ENCODE measurements around the gene GPER1. TPM values are rescaled to one million over a fixed set of nuclear protein-coding genes. Genes with fewer than 3 reads are reported as not detected.

The GPER1 gene
- total and polyA plus RNA-seq, 2 donors (not counting 3 experiments of a cell fraction or from before 2014, with no cell fraction given) = 0.77 to 2.3 TPM

DNA sequence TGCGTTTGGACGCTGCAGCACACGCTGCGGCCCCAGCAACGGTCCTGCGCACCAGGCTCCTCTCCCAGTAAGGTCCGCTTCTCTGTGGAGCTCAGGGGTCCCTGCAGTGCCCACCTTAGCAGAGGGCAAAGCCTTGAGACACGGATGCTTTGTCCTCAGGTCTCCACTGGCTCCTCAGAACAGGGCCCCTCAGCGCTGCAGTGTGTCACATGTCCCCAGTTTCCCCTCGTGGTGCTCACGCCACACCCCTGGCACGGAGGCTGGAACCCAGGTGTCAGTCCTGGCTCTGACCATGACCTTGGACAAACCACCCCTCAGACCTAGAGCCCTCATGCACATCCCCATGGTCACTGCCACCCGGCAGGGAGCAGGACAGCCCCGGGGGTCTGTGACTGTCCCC, 19.9 kb upstream of the GPER1 start:
- no peak for DNase-seq (ENCODE audit: low read depth, low spot score)
- Histone ChIP-seq H3K9me3 (replicated peaks; ENCODE audit: control insufficient read depth, insufficient read depth, low read length) (no peaks in the 10 kb centered on the region), H3K79me2 (ENCODE audit: control insufficient read depth, insufficient read depth, low read length) (no peaks in the 10 kb centered on the region), H3K4me3 (replicated peaks in 1 of 3; ENCODE audit: insufficient read depth in 1 of 3, low read depth in 1 of 3, low read length in 3 of 3) (no peak overlapping the region), H3K4me1 (ENCODE audit: control insufficient read depth, extremely low read depth, insufficient read depth, low read length) (no peaks in the 10 kb centered on the region), H3K9ac (replicated peaks; ENCODE audit: extremely low read depth, insufficient read depth, low read length) (no peak overlapping the region), H3K27me3 (ENCODE audit: control insufficient read depth in 2 of 2, insufficient read depth in 2 of 2, low read length in 2 of 2) (no peaks in the 10 kb centered on the region), H4K20me1 (replicated peaks; ENCODE audit: control insufficient read depth, extremely low read depth, insufficient read depth, low read length) (no peaks in the 10 kb centered on the region), H2AFZ (ENCODE audit: low read depth, low read length) (no peak overlapping the region), H3K27ac (ENCODE audit: insufficient read depth, low read depth, low read length) (no peak overlapping the region), H3K36me3 (ENCODE audit: control insufficient read depth in 2 of 2, extremely low read depth in 1 of 2, insufficient read depth in 2 of 2, low read length in 2 of 2) (no peaks in the 10 kb centered on the region), H3K4me2 (ENCODE audit: insufficient read depth, low read length) (no peak overlapping the region), H3K9me1 (replicated peaks; ENCODE audit: control insufficient read depth, extremely low read depth, insufficient read depth, low read length) (no peaks in the 10 kb centered on the region)
- ChIA-PET POLR2A (no interaction called here), CTCF (interaction anchor here (1.0 to 5.8 kb wide), 4 partner anchors 56 to 108 kb away, joined by 3 to 459 read pairs (median 4); partner anchors contain the start of gene CYP2W1)
- dilution Hi-C loops (cut with MboI; ENCODE audit: extremely low pct_ligation_motif_present, low sequenced_read_pairs) (no loop called here), intact Hi-C loops (cut with micrococcal nuclease) (no loop called here)
- BruUV-seq (replicated peaks) = no TSS peak
- TF ChIP-seq, protein P1, sequence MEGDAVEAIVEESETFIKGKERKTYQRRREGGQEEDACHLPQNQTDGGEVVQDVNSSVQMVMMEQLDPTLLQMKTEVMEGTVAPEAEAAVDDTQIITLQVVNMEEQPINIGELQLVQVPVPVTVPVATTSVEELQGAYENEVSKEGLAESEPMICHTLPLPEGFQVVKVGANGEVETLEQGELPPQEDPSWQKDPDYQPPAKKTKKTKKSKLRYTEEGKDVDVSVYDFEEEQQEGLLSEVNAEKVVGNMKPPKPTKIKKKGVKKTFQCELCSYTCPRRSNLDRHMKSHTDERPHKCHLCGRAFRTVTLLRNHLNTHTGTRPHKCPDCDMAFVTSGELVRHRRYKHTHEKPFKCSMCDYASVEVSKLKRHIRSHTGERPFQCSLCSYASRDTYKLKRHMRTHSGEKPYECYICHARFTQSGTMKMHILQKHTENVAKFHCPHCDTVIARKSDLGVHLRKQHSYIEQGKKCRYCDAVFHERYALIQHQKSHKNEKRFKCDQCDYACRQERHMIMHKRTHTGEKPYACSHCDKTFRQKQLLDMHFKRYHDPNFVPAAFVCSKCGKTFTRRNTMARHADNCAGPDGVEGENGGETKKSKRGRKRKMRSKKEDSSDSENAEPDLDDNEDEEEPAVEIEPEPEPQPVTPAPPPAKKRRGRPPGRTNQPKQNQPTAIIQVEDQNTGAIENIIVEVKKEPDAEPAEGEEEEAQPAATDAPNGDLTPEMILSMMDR (IDR thresholded peaks at IDR 0.05; ENCODE audit: extremely low read depth in 1 of 2, insufficient read depth in 1 of 2, low read depth in 1 of 2, low read length in 2 of 2) = no peak
- TF ChIP-seq FOS (IDR thresholded peaks at IDR 0.05; ENCODE audit: borderline replicate concordance, insufficient read depth, low read length) (no peak), EZH2 (IDR thresholded peaks at IDR 0.05; ENCODE audit: borderline replicate concordance, low read depth, low read length, severe bottlenecking) (no peak), MYC (IDR thresholded peaks at IDR 0.05; ENCODE audit: low read depth, low read length) (no peak), POLR2A (IDR thresholded peaks at IDR 0.05; ENCODE audit: low read depth, low read length) (no peak), GATA2 (IDR thresholded peaks at IDR 0.05; ENCODE audit: insufficient read depth, insufficient read length, low read depth, low read length) (no peak), POLR2AphosphoS5 (IDR thresholded peaks at IDR 0.05; ENCODE audit: insufficient read depth, low read depth, low read length) (no peak), JUN (IDR thresholded peaks at IDR 0.05; ENCODE audit: borderline replicate concordance, insufficient read depth, insufficient read length, low read depth) (no peak)
- TF ChIP-seq, protein P2, sequence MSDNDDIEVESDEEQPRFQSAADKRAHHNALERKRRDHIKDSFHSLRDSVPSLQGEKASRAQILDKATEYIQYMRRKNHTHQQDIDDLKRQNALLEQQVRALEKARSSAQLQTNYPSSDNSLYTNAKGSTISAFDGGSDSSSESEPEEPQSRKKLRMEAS (IDR thresholded peaks at IDR 0.05; ENCODE audit: insufficient read depth, insufficient read length) = no peak
- no peak for FAIRE-seq
